Amniotic epithelial cell (primary cell): ENCODE measurements around the gene EDDM3A.
"Not testable (repeated sequence)": the region's sequence is repeated elsewhere in the genome, so short reads cannot be mapped to it uniquely, and the experiment has no call there.

Experiments used
- DNase-seq: peaks from one replicate; pipeline ENCODE4 v3.0.0-alpha.2; 2010; ENCODE audit warnings: low read depth

EDDM3A gene

GRCh38 chr14:20733684-20734429, 11.8 kb upstream of the EDDM3A start:
- DNase-seq: no peak

DNA sequence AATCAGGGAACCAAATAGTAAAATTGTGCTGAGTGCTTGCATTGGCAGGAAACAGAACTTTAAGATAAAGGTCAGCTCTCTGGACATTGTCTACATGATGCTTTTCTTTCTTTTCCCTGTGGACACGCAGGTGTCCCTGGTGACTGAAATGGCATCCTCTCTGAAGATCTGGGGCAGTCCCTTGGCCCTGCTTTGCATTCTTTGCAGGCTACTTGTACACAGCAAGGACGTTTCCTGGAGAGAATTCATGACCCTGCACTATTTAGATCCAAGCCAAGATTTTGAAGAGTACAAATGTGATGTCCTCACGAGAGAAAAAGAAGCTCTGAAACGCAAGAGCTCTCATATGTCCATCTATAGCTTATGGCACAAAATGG, 11.3 kb upstream of the EDDM3A start:
- DNase-seq: no peak

GRCh38 chr14:20738292-20738691, 7.4 kb upstream of the EDDM3A start:
- not testable (repeated sequence) for DNase-seq

DNA sequence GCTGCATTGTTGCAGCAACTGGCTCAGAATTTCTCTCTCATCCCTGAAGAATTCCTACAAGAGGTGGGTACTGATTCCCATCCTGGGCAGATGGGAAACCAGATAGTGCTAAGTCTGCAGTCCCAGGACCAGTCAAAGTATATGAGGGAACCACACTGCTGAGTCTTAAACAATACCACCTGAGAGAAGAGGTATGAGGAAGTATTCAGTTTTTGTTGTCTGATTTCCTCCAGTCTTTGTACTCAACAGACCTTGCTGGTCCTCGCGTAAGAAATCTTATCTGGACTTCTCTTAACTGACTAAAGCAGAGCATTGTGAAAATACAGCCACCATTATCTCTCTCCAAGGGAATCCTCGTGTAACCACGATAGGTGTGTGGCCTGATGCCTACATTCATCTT, 3.6 kb upstream of the EDDM3A start:
- no peak for DNase-seq

GRCh38 chr14:20743556-20743955, 2.1 kb upstream of the EDDM3A start:
- no peak for DNase-seq

GRCh38 chr14:20746566-20746965, 879 bp downstream of the EDDM3A start:
- DNase-seq: no peak

DNA sequence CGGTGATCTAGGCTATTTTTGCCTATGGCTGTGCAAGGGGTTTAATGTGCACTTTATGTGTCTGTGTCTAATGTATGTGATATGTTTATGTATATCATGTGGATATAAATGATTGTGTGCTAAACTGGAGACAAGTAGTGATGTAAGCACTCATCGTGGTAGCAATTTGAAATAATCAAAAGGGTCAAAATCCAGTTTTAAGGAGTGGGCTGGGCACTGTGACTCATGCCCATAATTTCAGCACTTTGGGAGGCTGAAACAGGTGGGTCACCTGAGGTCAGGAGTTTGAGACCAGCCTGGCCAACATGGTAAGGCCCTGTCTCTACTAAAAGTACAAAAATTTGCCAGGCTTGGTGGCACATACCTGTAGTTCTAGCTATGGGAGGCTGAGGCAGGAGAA, 2.8 kb downstream of the EDDM3A start:
- DNase-seq: no peak

DNA sequence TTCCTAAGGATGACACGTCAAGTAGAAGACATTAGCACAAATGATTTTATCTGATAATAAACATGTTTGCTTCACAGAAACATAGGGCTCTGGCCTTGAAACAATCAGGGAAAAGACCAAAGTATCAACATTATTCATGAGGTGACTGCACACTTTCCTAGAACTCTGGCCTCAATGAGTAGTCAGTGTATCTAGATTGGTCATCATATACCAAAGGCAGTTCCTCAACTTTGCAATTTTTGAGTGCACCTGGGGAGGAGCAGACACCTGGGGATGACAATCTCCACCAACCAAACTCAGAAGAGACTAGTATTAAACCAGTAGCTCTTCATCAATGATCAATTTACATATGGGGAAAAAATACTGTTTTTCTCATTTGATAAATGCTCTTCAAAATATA, 4.5 kb downstream of the EDDM3A start:
- no peak for DNase-seq

DNA sequence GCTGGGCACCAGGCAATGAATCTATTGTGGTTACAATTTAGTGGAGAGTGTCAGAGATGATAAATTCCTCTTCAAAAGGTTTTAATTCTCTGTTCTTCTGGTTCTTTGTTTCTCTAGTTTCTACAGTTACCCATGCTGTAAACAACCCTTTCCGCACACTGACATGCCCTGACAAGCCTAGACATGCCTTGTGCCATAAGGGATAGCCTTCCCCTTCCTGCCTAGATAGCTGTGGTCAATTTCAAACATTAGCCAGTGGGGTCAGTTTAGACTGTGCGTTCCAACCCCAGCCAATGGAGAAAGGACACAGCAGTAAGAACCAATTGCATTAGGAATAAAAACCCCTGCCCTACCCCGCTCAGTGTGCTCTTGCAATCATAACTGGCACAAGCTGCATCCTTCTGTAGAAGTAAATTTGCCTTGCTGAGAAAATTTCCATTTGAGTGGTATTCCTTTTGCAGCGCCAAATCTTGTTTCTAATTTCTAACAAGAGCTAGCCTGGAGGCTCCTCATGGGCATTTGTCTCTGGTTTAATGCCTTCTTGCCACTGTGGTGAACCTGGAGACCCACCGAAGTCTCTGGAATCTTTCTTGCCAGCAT, 6.4 kb downstream of the EDDM3A start:
- DNase-seq: no peak

- DNase-seq: no peak
Measured at GRCh38 chr14:20754308-20754707, 8.6 kb downstream of the EDDM3A start.

DNA sequence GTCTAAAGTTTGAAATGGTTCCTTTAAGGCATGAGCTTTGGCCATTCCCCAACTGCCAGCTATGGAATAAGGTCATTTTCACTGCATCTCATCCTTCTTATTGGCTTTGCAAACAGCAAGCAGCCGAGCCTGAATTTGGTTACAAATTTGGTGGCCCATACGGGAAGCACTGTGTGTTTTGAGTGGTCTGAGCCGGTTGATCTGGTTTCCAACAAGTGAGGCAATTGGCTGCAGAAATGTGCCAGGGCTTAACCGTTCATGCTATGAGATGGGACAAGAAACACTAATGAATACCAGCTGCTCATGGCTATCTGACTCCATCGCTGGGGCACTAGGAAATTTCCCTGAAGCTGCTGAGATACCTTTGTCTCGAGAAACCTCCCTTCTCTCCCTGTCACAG, 9.3 kb downstream of the EDDM3A start:
- no peak for DNase-seq

- no peak for DNase-seq
Measured at GRCh38 chr14:20757965-20758364, 12.3 kb downstream of the EDDM3A start.

- not testable (repeated sequence) for DNase-seq
Measured at GRCh38 chr14:20759465-20759864, 13.8 kb downstream of the EDDM3A start.

DNA sequence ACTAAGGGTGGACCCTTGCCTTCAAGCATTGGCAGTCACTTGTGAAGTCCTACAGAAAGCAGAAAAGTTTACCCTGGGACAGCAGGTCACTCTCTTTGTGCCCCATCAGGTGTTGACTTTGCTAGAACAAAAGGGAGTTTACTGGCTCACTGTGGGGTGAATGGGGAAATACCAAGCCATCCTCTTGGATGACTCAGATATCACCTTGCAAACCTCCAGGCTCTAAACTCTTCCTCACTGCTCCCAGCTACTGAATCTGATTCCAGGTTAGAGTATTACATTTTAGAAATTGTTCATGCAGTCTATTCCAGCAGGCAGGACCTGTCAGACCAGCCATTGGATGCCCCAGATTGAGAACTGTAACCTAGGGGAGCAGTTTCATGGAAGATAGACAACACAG, 15.3 kb downstream of the EDDM3A start:
- no peak for DNase-seq

GRCh38 chr14:20768593-20768892, 22.9 kb downstream of the EDDM3A start:
- DNase-seq: no peak

DNA sequence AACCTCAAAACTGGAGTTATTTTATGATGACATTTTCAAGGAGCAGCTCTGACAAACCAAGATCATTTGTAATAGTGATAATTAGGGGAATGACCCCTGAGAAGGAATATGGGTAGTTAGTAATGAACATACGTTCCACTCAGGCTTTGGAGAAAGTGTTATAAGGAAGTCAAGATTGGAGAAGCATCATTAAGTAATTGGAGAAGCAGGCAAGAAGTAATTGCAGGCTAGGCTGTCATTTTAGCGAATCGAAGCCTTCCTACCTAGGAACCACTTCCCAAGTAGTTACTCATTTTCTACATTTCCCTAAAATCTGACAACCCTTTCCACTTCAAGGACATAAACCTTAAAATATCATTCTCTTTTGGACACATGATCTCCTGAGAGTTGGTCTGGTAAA, 23.7 kb downstream of the EDDM3A start:
- no peak for DNase-seq

GRCh38 chr14:20772650-20773049, 27.0 kb downstream of the EDDM3A start:
- no peak for DNase-seq

GRCh38 chr14:20774258-20774824, 28.7 kb downstream of the EDDM3A start:
- no peak for DNase-seq

DNA sequence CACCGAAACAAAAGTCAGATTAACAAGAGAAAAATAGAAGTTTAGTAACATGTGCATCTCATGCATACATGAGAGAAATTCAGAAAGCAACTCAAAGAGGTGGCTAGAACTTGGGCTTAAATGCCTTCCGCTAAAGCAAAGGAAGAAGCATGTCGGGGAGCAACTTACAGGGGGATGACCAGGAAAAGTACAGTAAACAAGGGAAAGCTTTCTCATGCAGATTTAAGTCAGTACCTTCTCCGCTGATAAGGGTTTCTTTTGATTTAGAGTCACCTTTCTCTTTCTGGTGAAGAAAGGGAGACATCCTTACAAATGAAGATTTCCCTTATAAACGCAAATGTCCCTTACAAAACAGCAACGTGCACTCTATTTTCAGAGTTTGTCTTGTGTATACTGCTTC, 29.4 kb downstream of the EDDM3A start:
- DNase-seq: no peak

DNA sequence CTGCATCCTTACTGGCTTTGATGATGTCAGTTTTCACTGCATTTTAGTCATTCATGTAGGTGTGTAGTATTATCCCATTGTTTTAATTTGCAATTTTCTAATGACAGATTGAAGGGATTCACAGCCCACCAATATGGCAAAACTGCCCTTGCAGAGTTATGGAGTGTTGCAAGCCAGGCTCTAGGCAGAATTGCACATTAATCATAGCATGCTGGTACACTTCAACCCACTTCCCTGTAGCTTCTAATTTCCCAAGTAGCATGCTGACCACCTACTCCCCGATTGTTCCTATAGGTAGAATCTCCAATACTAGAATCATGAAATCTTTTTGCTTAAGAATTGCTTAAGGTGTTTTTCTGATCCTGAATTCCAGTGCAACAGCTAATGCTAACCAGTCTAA, 30.2 kb downstream of the EDDM3A start:
- no peak for DNase-seq

GRCh38 chr14:20781803-20782202, 36.1 kb downstream of the EDDM3A start:
- no peak for DNase-seq

- no peak for DNase-seq
Measured at GRCh38 chr14:20782280-20782890, 36.7 kb downstream of the EDDM3A start.

- DNase-seq: no peak
Measured at GRCh38 chr14:20787025-20787424, 41.3 kb downstream of the EDDM3A start.
